ENCODE measurements around the gene TCEANC. TPM values are rescaled to one million over a fixed set of nuclear protein-coding genes. Genes with fewer than 3 reads are reported as not detected.

TCEANC gene
- total RNA-seq, 1 experiment from 2014 or later = 3.1 TPM

- H3K27ac ChIP-seq (ENCODE audit: low read depth, low read length, poor library complexity, severe bottlenecking) = no peak overlapping the region
- no peak for DNase-seq (ENCODE audit: low spot score)
- BruUV-seq (replicated peaks) = no TSS peak
- intact Hi-C loops (cut with micrococcal nuclease; ENCODE audit: unreplicated experiment) = no loop called here
- ChIA-PET POLR2A (ENCODE audit: low non-redundant PET) (no interaction called here), CTCF (no interaction called here)
- peaks cover 5% of the 10 kb centered on the region for H3K27me3 ChIP-seq (replicated peaks; ENCODE audit: insufficient read depth, low read depth, low read length, poor library complexity)
- no peaks in the 10 kb centered on the region for H3K9me3 ChIP-seq (ENCODE audit: low read depth, low read length, poor library complexity, severe bottlenecking)
- TF ChIP-seq EZH2 (IDR thresholded peaks at IDR 0.05; ENCODE audit: borderline replicate concordance, low read depth, low read length, poor library complexity, severe bottlenecking) (no peak), CTCF (conservative IDR thresholded peaks at IDR 0.05; ENCODE audit: low read depth, low read length) (no peak)
- H3K4me3 ChIP-seq (ENCODE audit: low read depth, low read length, poor library complexity, severe bottlenecking) = no peak overlapping the region
- H3K4me1 ChIP-seq (ENCODE audit: insufficient read depth, low read length, poor library complexity, severe bottlenecking) = peaks cover 37% of the 10 kb centered on the region
- no peaks in the 10 kb centered on the region for H3K36me3 ChIP-seq (ENCODE audit: insufficient read depth, low read length, poor library complexity, severe bottlenecking)
These were observed 39.0 kb downstream of the TCEANC start for GRCh38 chrX:13691841-13692371.

GRCh38 chrX:13692771-13693231, 39.9 kb downstream of the TCEANC start:
- Histone ChIP-seq H3K4me3 (ENCODE audit: low read depth, low read length, poor library complexity, severe bottlenecking) (no peak overlapping the region), H3K4me1 (ENCODE audit: insufficient read depth, low read length, poor library complexity, severe bottlenecking) (peaks cover 40% of the 10 kb centered on the region), H3K27ac (ENCODE audit: low read depth, low read length, poor library complexity, severe bottlenecking) (no peak overlapping the region), H3K9me3 (ENCODE audit: low read depth, low read length, poor library complexity, severe bottlenecking) (no peaks in the 10 kb centered on the region), H3K27me3 (replicated peaks; ENCODE audit: insufficient read depth, low read depth, low read length, poor library complexity) (peaks cover 5% of the 10 kb centered on the region), H3K36me3 (ENCODE audit: insufficient read depth, low read length, poor library complexity, severe bottlenecking) (no peaks in the 10 kb centered on the region)
- DNase-seq (ENCODE audit: low spot score) = no peak
- BruUV-seq (replicated peaks) = no TSS peak
- ChIA-PET CTCF (no interaction called here), POLR2A (ENCODE audit: low non-redundant PET) (no interaction called here)
- TF ChIP-seq EZH2 (IDR thresholded peaks at IDR 0.05; ENCODE audit: borderline replicate concordance, low read depth, low read length, poor library complexity, severe bottlenecking) (no peak), CTCF (conservative IDR thresholded peaks at IDR 0.05; ENCODE audit: low read depth, low read length) (no peak)
- intact Hi-C loops (cut with micrococcal nuclease; ENCODE audit: unreplicated experiment) = no loop called here

- intact Hi-C loops (cut with micrococcal nuclease; ENCODE audit: unreplicated experiment) = no loop called here
- H3K9me3 ChIP-seq (ENCODE audit: low read depth, low read length, poor library complexity, severe bottlenecking) = no peaks in the 10 kb centered on the region
- H3K27ac ChIP-seq (ENCODE audit: low read depth, low read length, poor library complexity, severe bottlenecking) = no peak overlapping the region
- H3K4me3 ChIP-seq (ENCODE audit: low read depth, low read length, poor library complexity, severe bottlenecking) = no peak overlapping the region
- peaks cover 45% of the 10 kb centered on the region for H3K4me1 ChIP-seq (ENCODE audit: insufficient read depth, low read length, poor library complexity, severe bottlenecking)
- BruUV-seq (replicated peaks) = no TSS peak
- no peak for DNase-seq (ENCODE audit: low spot score)
- no peak for TF ChIP-seq EZH2 (IDR thresholded peaks at IDR 0.05; ENCODE audit: borderline replicate concordance, low read depth, low read length, poor library complexity, severe bottlenecking)
- no peak for TF ChIP-seq CTCF (conservative IDR thresholded peaks at IDR 0.05; ENCODE audit: low read depth, low read length)
- H3K27me3 ChIP-seq (replicated peaks; ENCODE audit: insufficient read depth, low read depth, low read length, poor library complexity) = no peaks in the 10 kb centered on the region
- POLR2A ChIA-PET (ENCODE audit: low non-redundant PET) = no interaction called here
- CTCF ChIA-PET = no interaction called here
- H3K36me3 ChIP-seq (ENCODE audit: insufficient read depth, low read length, poor library complexity, severe bottlenecking) = no peaks in the 10 kb centered on the region
These were observed 40.5 kb downstream of the TCEANC start for GRCh38 chrX:13693341-13693961.
